Prostate gland (tissue), 2 donors: Measurements from ENCODE around the gene ACTN2. TPM values are rescaled to one million over a fixed set of nuclear protein-coding genes. Genes with fewer than 3 reads are reported as not detected.
"Not testable (repeated sequence)": the region's sequence is repeated elsewhere in the genome, so short reads cannot be mapped to it uniquely, and the experiment has no call there.

Experiments used
- DNase-seq: peaks from one replicate; pipeline ENCODE4 v3.0.0-alpha.2; 2019; ENCODE audit warnings: low spot score
- H3K27ac ChIP-seq, 2 donors: fragments of 200-600 bp; sonication (generic); 2 replicates each; pipeline ENCODE4 v1.5.1; 2017 to 2019
- H3K27me3 ChIP-seq: fragments of 200-600 bp; sonication (generic); replicated peaks from 2 replicates; pipeline ENCODE4 v1.5.1; 2019; ENCODE audit not compliant: insufficient read depth
- H3K36me3 ChIP-seq, 2 donors: fragments of 200-600 bp; sonication (generic); 1 replicate in 1 of 2; 2 replicates in 1 of 2; pipeline versions ENCODE4 v1.5.1 to v1.8.1; 2017 to 2019
- H3K4me1 ChIP-seq: fragments of 200-600 bp; sonication (generic); replicated peaks from 2 replicates; pipeline ENCODE4 v1.5.1; 2019
- H3K4me3 ChIP-seq, 2 donors: fragments of 200-600 bp; sonication (generic); 2 replicates each; pipeline ENCODE4 v1.5.1; 2017 to 2019
- H3K9me3 ChIP-seq: fragments of 200-600 bp; sonication (generic); 2 replicates; pipeline ENCODE4 v1.5.1; 2017
- CTCF ChIP-seq, 4 experiments: fragments of 200-600 bp in 2 of 4; fragments of 450-650 bp in 2 of 4; sonication (generic) in 2 of 4; IDR thresholded peaks; 1 replicate in 3 of 4; 2 replicates in 1 of 4; pipeline ENCODE4 v1.5.1; 2016 to 2019; ENCODE audit warnings: antibody characterized with exemption in 4 of 4, mild to moderate bottlenecking in 2 of 4, moderate library complexity in 2 of 4
- POLR2A ChIP-seq: fragments of 450-650 bp; IDR thresholded peaks from one replicate; pipeline ENCODE4 v1.6.1; 2016; ENCODE audit warnings: antibody characterized with exemption, mild to moderate bottlenecking
- POLR2AphosphoS5 ChIP-seq: sonication (generic); formaldehyde crosslinking; IDR thresholded peaks from one replicate; pipeline ENCODE4 v1.6.1; 2017; ENCODE audit warnings: antibody characterized with exemption
- WGBS: methylation state at CpG from one replicate; pipeline ENCODE4 v1.1.5; 2018; 5-methylcytosine and 5-hydroxymethylcytosine counted together
- intact Hi-C: fragments of 100-400 bp; cut with DNase I; formaldehyde crosslinking; loops from one replicate; pipeline ENCODE4 v1.14.2; 2022
- total RNA-seq, 2 donors: library from RNA; depleted of rRNA; stranded (reverse); fragments of >200 nt; gene quantifications; one replicate each; pipeline ENCODE4 v1.1.0, GENCODE V29; 2016

The ACTN2 gene
- total RNA-seq, 2 donors from 2014 or later: 7.6 to 36.4 TPM

- H3K9me3 ChIP-seq: no peaks in the 10 kb centered on the region
- H3K36me3 ChIP-seq: no peaks in the 10 kb centered on the region
- intact Hi-C loops: no loop called here
- no peak overlapping the region for H3K4me3 ChIP-seq
- TF ChIP-seq CTCF (IDR thresholded peaks at IDR 0.05): no peak
- no peak for TF ChIP-seq POLR2A
- H3K27ac ChIP-seq: no peak overlapping the region
- no peaks in the 10 kb centered on the region for H3K27me3 ChIP-seq
- no peaks in the 10 kb centered on the region for H3K4me1 ChIP-seq
- DNase-seq: no peak
- 75% methylated on average over 1 of the region's 1 CpG for WGBS
Measured at GRCh38 chr1:236654511-236654910, 31.8 kb upstream of the ACTN2 start.

GRCh38 chr1:236654957-236655356, 31.3 kb upstream of the ACTN2 start:
- no peaks in the 10 kb centered on the region for H3K4me1 ChIP-seq
- WGBS: 8% methylated on average over 5 of the region's 5 CpGs
- DNase-seq: no peak
- H3K9me3 ChIP-seq: no peaks in the 10 kb centered on the region
- H3K27ac ChIP-seq: no peak overlapping the region
- no peaks in the 10 kb centered on the region for H3K36me3 ChIP-seq
- H3K27me3 ChIP-seq: no peaks in the 10 kb centered on the region
- intact Hi-C loops: no loop called here
- TF ChIP-seq POLR2A (no peak), CTCF (IDR thresholded peaks at IDR 0.05) (no peak), POLR2AphosphoS5 (no peak)
- no peak overlapping the region for H3K4me3 ChIP-seq

- Histone ChIP-seq H3K36me3 (no peaks in the 10 kb centered on the region), H3K4me1 (no peaks in the 10 kb centered on the region), H3K4me3 (no peak overlapping the region), H3K27ac (no peak overlapping the region), H3K9me3 (no peaks in the 10 kb centered on the region), H3K27me3 (no peaks in the 10 kb centered on the region)
- intact Hi-C loops: no loop called here
- WGBS: 91% methylated on average over 8 of the region's 8 CpGs
- no peak for DNase-seq
- no peak for TF ChIP-seq CTCF (IDR thresholded peaks at IDR 0.05)
- TF ChIP-seq POLR2AphosphoS5: no peak
Measured at GRCh38 chr1:236657398-236657797, 28.9 kb upstream of the ACTN2 start.

- H3K36me3 ChIP-seq: no peaks in the 10 kb centered on the region
- TF ChIP-seq CTCF (IDR thresholded peaks at IDR 0.05) (no peak), POLR2AphosphoS5 (no peak), POLR2A (no peak)
- H3K4me3 ChIP-seq: no peak overlapping the region
- H3K4me1 ChIP-seq: no peaks in the 10 kb centered on the region
- DNase-seq: no peak
- 85% methylated on average over 12 of the region's 12 CpGs for WGBS
- intact Hi-C loops: no loop called here
- H3K27me3 ChIP-seq: no peaks in the 10 kb centered on the region
- no peaks in the 10 kb centered on the region for H3K9me3 ChIP-seq
- H3K27ac ChIP-seq: no peak overlapping the region
Measured at GRCh38 chr1:236659792-236660587, 26.3 kb upstream of the ACTN2 start.

GRCh38 chr1:236663934-236664333, 22.4 kb upstream of the ACTN2 start:
- TF ChIP-seq CTCF (IDR thresholded peaks at IDR 0.05): no peak
- no peak for TF ChIP-seq POLR2A
- no peak for TF ChIP-seq POLR2AphosphoS5
- H3K36me3 ChIP-seq: no peaks in the 10 kb centered on the region
- DNase-seq: no peak
- H3K9me3 ChIP-seq: no peaks in the 10 kb centered on the region
- 71% methylated on average over 1 of the region's 1 CpG for WGBS
- no peaks in the 10 kb centered on the region for H3K27me3 ChIP-seq
- no peak overlapping the region for H3K27ac ChIP-seq
- no peak overlapping the region for H3K4me3 ChIP-seq
- intact Hi-C loops: no loop called here
- no peaks in the 10 kb centered on the region for H3K4me1 ChIP-seq

- H3K4me3 ChIP-seq, intact Hi-C loops, H3K36me3 ChIP-seq, H3K9me3 ChIP-seq, H3K27me3 ChIP-seq, DNase-seq, H3K4me1 ChIP-seq, H3K27ac ChIP-seq: not testable (repeated sequence)
- WGBS: 92% methylated on average over 5 of the region's 5 CpGs
Measured at GRCh38 chr1:236668909-236669308, 17.4 kb upstream of the ACTN2 start.
